Measurements from ENCODE around the gene SLC32A1. TPM values are rescaled to one million over a fixed set of nuclear protein-coding genes. Genes with fewer than 3 reads are reported as not detected.

Gene SLC32A1
- total and polyA plus RNA-seq, 9 donors = not detected

DNA sequence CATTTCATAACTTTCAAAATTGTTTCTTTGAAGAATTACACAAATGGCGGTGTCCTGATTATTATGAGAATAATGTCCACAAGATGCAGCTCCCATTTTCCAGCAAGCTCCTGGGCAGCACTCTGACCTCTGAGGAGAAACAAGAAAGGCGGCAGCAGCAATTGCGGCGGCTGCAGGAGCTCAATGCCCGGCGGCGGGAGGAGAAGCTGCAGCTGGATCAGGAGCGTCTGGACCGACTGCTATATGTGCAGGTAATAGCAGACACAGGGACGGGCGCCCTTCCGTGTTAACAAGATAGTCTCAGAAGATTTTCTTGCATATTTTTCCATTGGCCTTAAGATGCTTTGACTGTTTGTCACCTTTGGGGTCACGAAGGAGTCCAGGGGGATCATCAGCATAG is 30.6 kb downstream of the SLC32A1 start:
- H3K36me3 ChIP-seq = no peaks in the 10 kb centered on the region
- intact Hi-C loops (cut with DNase I) = no loop called here
- TF ChIP-seq, protein P1, sequence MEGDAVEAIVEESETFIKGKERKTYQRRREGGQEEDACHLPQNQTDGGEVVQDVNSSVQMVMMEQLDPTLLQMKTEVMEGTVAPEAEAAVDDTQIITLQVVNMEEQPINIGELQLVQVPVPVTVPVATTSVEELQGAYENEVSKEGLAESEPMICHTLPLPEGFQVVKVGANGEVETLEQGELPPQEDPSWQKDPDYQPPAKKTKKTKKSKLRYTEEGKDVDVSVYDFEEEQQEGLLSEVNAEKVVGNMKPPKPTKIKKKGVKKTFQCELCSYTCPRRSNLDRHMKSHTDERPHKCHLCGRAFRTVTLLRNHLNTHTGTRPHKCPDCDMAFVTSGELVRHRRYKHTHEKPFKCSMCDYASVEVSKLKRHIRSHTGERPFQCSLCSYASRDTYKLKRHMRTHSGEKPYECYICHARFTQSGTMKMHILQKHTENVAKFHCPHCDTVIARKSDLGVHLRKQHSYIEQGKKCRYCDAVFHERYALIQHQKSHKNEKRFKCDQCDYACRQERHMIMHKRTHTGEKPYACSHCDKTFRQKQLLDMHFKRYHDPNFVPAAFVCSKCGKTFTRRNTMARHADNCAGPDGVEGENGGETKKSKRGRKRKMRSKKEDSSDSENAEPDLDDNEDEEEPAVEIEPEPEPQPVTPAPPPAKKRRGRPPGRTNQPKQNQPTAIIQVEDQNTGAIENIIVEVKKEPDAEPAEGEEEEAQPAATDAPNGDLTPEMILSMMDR (IDR thresholded peaks at IDR 0.05) = no peak
- TF ChIP-seq POLR2A (IDR thresholded peaks at IDR 0.05) (no peak), EP300 (IDR thresholded peaks at IDR 0.05) (no peak)
- no peak for DNase-seq
- H3K27ac ChIP-seq = no peak overlapping the region
- H3K9me3 ChIP-seq = no peaks in the 10 kb centered on the region
- H3K4me1 ChIP-seq (ENCODE audit: insufficient read depth) = no peaks in the 10 kb centered on the region
- WGBS, 3 donors = 87 to 89% (median 88%) methylated on average over 13 of the region's 13 CpGs
- no peak overlapping the region for H3K4me3 ChIP-seq
- H3K27me3 ChIP-seq = no peaks in the 10 kb centered on the region

- Histone ChIP-seq H3K4me3 (no peak overlapping the region), H3K27ac (no peak overlapping the region), H3K27me3 (no peaks in the 10 kb centered on the region), H3K4me1 (ENCODE audit: insufficient read depth) (no peaks in the 10 kb centered on the region), H3K36me3 (no peaks in the 10 kb centered on the region), H3K9me3 (no peaks in the 10 kb centered on the region)
- 57 to 61% (median 60%) methylated on average over 6 of the region's 6 CpGs for WGBS, 3 donors
- intact Hi-C loops (cut with DNase I) = no loop called here
- TF ChIP-seq, protein P1 (IDR thresholded peaks at IDR 0.05) = no peak
- no peak for TF ChIP-seq POLR2A (IDR thresholded peaks at IDR 0.05)
- DNase-seq = no peak
Measured at GRCh38 chr20:38755324-38755910, 31.1 kb downstream of the SLC32A1 start.

DNA sequence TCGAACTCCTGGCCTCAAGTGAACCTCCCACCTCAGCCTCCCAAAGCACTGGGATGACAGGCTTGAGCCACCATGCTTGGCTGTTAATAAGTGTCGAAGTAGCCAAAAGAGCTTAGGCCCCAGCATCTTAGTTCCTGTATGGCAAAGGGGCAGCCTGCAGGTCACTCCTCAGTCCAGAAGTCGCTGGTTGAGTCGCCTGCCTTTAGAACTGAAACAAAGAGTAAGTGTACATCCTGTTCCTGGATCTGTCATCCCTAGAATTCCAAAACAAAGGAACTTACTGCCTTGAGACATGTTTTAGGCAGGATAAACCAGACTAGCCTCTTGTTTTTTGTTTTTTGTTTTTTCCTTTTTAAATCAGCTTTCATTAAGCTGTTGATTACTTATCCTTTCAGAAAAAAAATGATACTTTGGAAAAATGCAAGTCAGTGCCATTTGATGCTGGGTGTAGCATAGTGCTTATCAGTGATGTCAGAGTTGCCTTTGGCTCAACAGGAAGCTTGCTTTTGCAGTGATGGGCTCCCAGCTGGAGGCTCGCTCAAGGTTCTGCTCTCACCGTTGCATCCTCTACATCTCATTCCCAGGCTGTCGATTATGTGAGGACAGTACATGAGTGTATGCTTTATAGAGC is 33.0 kb downstream of the SLC32A1 start:
- no peaks in the 10 kb centered on the region for H3K9me3 ChIP-seq
- WGBS, 3 donors = 61 to 70% (median 65%) methylated on average over 7 of the region's 7 CpGs
- intact Hi-C loops (cut with DNase I) = no loop called here
- H3K27me3 ChIP-seq = no peaks in the 10 kb centered on the region
- H3K4me1 ChIP-seq (ENCODE audit: insufficient read depth) = no peaks in the 10 kb centered on the region
- TF ChIP-seq, protein P1 (IDR thresholded peaks at IDR 0.05) = no peak
- no peak overlapping the region for H3K4me3 ChIP-seq
- H3K27ac ChIP-seq = no peak overlapping the region
- no peak for DNase-seq
- H3K36me3 ChIP-seq = no peaks in the 10 kb centered on the region

GRCh38 chr20:38759106-38759505 is 34.8 kb downstream of the SLC32A1 start:
- intact Hi-C loops (cut with DNase I) = no loop called here
- no peaks in the 10 kb centered on the region for H3K36me3 ChIP-seq
- H3K4me1 ChIP-seq (ENCODE audit: insufficient read depth) = no peaks in the 10 kb centered on the region
- TF ChIP-seq EP300 (IDR thresholded peaks at IDR 0.05) (no peak), POLR2A (IDR thresholded peaks at IDR 0.05) (no peak)
- TF ChIP-seq, protein P1 (IDR thresholded peaks at IDR 0.05) = no peak
- no peaks in the 10 kb centered on the region for H3K9me3 ChIP-seq
- no peak for DNase-seq
- no peak overlapping the region for H3K4me3 ChIP-seq
- H3K27ac ChIP-seq = no peak overlapping the region
- no peaks in the 10 kb centered on the region for H3K27me3 ChIP-seq
- WGBS, 3 donors = 90 to 94% (median 90%) methylated on average over 7 of the region's 7 CpGs

Data from ovary (tissue), 9 donors.